ENCODE measurements around the gene RPEL1.

The RPEL1 gene

GRCh38 chr10:103278537-103278823 lies 32.8 kb downstream of the RPEL1 start:
- Histone ChIP-seq H4K20me1 (ENCODE audit: insufficient read depth, low read length) (no peaks in the 10 kb centered on the region), H3K9me3 (replicated peaks; ENCODE audit: insufficient read depth, low read length) (no peaks in the 10 kb centered on the region), H3K4me1 (ENCODE audit: low read length) (no peaks in the 10 kb centered on the region), H3K4me3 (ENCODE audit: low read length) (no peak overlapping the region), H3K27ac (ENCODE audit: low read length) (no peak overlapping the region), H3K79me2 (ENCODE audit: low read length) (no peaks in the 10 kb centered on the region), H2AFZ (ENCODE audit: low read length) (no peak overlapping the region), H3F3A (ENCODE audit: insufficient read depth, low read length) (no peaks in the 10 kb centered on the region), H3K27me3 (replicated peaks; ENCODE audit: insufficient read depth, low read length) (no peaks in the 10 kb centered on the region; the same call in 1 of the 2 replicates), H3K36me3 (replicated peaks; ENCODE audit: insufficient read depth, low read length) (no peaks in the 10 kb centered on the region), H3K4me2 (ENCODE audit: low read depth, low read length) (no peak overlapping the region), H3K9ac (ENCODE audit: low read length) (no peak overlapping the region), H3K9me2 (replicated peaks; ENCODE audit: insufficient read depth, low read length) (no peaks in the 10 kb centered on the region)
- TF ChIP-seq EZH2phosphoT487 (IDR thresholded peaks at IDR 0.05; ENCODE audit: low read length) (no peak), EZH2 (optimal IDR thresholded peaks at IDR 0.05; ENCODE audit: low read depth, low read length) (no peak), CTCF (IDR thresholded peaks at IDR 0.05; ENCODE audit: low read length) (no peak)
- DNase-seq: no peak

GRCh38 chr10:103278862-103279298 lies 33.2 kb downstream of the RPEL1 start:
- Histone ChIP-seq H4K20me1 (ENCODE audit: insufficient read depth, low read length) (no peaks in the 10 kb centered on the region), H3K9me3 (replicated peaks; ENCODE audit: insufficient read depth, low read length) (no peaks in the 10 kb centered on the region), H3F3A (ENCODE audit: insufficient read depth, low read length) (no peaks in the 10 kb centered on the region), H3K36me3 (replicated peaks; ENCODE audit: insufficient read depth, low read length) (no peaks in the 10 kb centered on the region), H3K9ac (ENCODE audit: low read length) (no peak overlapping the region), H3K4me1 (ENCODE audit: low read length) (no peaks in the 10 kb centered on the region), H3K9me2 (replicated peaks; ENCODE audit: insufficient read depth, low read length) (no peaks in the 10 kb centered on the region), H3K4me2 (ENCODE audit: low read depth, low read length) (no peak overlapping the region), H3K27ac (ENCODE audit: low read length) (no peak overlapping the region), H3K79me2 (ENCODE audit: low read length) (no peaks in the 10 kb centered on the region), H2AFZ (ENCODE audit: low read length) (no peak overlapping the region), H3K4me3 (ENCODE audit: low read length) (no peak overlapping the region), H3K27me3 (replicated peaks; ENCODE audit: insufficient read depth, low read length) (no peaks in the 10 kb centered on the region; the same call in 1 of the 2 replicates)
- no peak for TF ChIP-seq EZH2phosphoT487 (IDR thresholded peaks at IDR 0.05; ENCODE audit: low read length)
- TF ChIP-seq EZH2 (optimal IDR thresholded peaks at IDR 0.05; ENCODE audit: low read depth, low read length): no peak
- TF ChIP-seq CTCF (IDR thresholded peaks at IDR 0.05; ENCODE audit: low read length): no peak
- DNase-seq: peak; percentile 16

GRCh38 chr10:103280031-103280430 lies 34.3 kb downstream of the RPEL1 start:
- no peak overlapping the region for H3K9ac ChIP-seq (ENCODE audit: low read length)
- no peaks in the 10 kb centered on the region for H3K4me1 ChIP-seq (ENCODE audit: low read length)
- H3K9me2 ChIP-seq (replicated peaks; ENCODE audit: insufficient read depth, low read length): no peaks in the 10 kb centered on the region
- no peak for DNase-seq
- TF ChIP-seq EZH2 (optimal IDR thresholded peaks at IDR 0.05; ENCODE audit: low read depth, low read length): no peak
- H3K9me3 ChIP-seq (replicated peaks; ENCODE audit: insufficient read depth, low read length): no peaks in the 10 kb centered on the region
- H3K27me3 ChIP-seq (replicated peaks; ENCODE audit: insufficient read depth, low read length): no peaks in the 10 kb centered on the region; the same call in 1 of the 2 replicates
- no peak overlapping the region for H3K4me3 ChIP-seq (ENCODE audit: low read length)
- H4K20me1 ChIP-seq (ENCODE audit: insufficient read depth, low read length): no peaks in the 10 kb centered on the region
- H3K27ac ChIP-seq (ENCODE audit: low read length): no peak overlapping the region
- H3K4me2 ChIP-seq (ENCODE audit: low read depth, low read length): no peak overlapping the region
- no peak overlapping the region for H2AFZ ChIP-seq (ENCODE audit: low read length)
- H3K36me3 ChIP-seq (replicated peaks; ENCODE audit: insufficient read depth, low read length): no peaks in the 10 kb centered on the region
- H3F3A ChIP-seq (ENCODE audit: insufficient read depth, low read length): no peaks in the 10 kb centered on the region
- no peaks in the 10 kb centered on the region for H3K79me2 ChIP-seq (ENCODE audit: low read length)

- TF ChIP-seq CTCF (IDR thresholded peaks at IDR 0.05; ENCODE audit: low read length): no peak
- TF ChIP-seq EZH2phosphoT487 (IDR thresholded peaks at IDR 0.05; ENCODE audit: low read length): no peak
- no peak for TF ChIP-seq EZH2 (optimal IDR thresholded peaks at IDR 0.05; ENCODE audit: low read depth, low read length)
- Histone ChIP-seq H3F3A (ENCODE audit: insufficient read depth, low read length) (no peaks in the 10 kb centered on the region), H3K9me3 (replicated peaks; ENCODE audit: insufficient read depth, low read length) (no peaks in the 10 kb centered on the region), H3K9me2 (replicated peaks; ENCODE audit: insufficient read depth, low read length) (no peaks in the 10 kb centered on the region), H3K27ac (ENCODE audit: low read length) (no peak overlapping the region), H2AFZ (ENCODE audit: low read length) (no peak overlapping the region), H4K20me1 (ENCODE audit: insufficient read depth, low read length) (no peaks in the 10 kb centered on the region), H3K4me2 (ENCODE audit: low read depth, low read length) (no peak overlapping the region), H3K79me2 (ENCODE audit: low read length) (no peaks in the 10 kb centered on the region), H3K36me3 (replicated peaks; ENCODE audit: insufficient read depth, low read length) (no peaks in the 10 kb centered on the region), H3K4me1 (ENCODE audit: low read length) (no peaks in the 10 kb centered on the region), H3K4me3 (ENCODE audit: low read length) (no peak overlapping the region), H3K9ac (ENCODE audit: low read length) (no peak overlapping the region), H3K27me3 (replicated peaks; ENCODE audit: insufficient read depth, low read length) (no peaks in the 10 kb centered on the region; the same call in 1 of the 2 replicates)
- no peak for DNase-seq
Measured at GRCh38 chr10:103280506-103280905, 34.8 kb downstream of the RPEL1 start.

All from MM.1S (cell line).